HG03469 (cell line): ENCODE results near the gene TAT.
"Not testable (repeated sequence)": the region's sequence is repeated elsewhere in the genome, so short reads cannot be mapped to it uniquely, and the experiment has no call there.

Experiments used
- ATAC-seq: cut with Tn5 transposase; IDR thresholded peaks from one replicate; pipeline ENCODE4 v1.9.1; 2021; ENCODE audit warnings: mild to moderate bottlenecking, moderate library complexity, moderate number of reproducible peaks; ENCODE audit not compliant: unreplicated experiment

TAT gene

GRCh38 chr16:71576971-71577370 is at the start of gene TAT:
Gene TAT, minus strand, starts transcription at chr16:71577092. Its CDS starts 677 bp downstream, at chr16:71576415.
- ATAC-seq: no peak

DNA sequence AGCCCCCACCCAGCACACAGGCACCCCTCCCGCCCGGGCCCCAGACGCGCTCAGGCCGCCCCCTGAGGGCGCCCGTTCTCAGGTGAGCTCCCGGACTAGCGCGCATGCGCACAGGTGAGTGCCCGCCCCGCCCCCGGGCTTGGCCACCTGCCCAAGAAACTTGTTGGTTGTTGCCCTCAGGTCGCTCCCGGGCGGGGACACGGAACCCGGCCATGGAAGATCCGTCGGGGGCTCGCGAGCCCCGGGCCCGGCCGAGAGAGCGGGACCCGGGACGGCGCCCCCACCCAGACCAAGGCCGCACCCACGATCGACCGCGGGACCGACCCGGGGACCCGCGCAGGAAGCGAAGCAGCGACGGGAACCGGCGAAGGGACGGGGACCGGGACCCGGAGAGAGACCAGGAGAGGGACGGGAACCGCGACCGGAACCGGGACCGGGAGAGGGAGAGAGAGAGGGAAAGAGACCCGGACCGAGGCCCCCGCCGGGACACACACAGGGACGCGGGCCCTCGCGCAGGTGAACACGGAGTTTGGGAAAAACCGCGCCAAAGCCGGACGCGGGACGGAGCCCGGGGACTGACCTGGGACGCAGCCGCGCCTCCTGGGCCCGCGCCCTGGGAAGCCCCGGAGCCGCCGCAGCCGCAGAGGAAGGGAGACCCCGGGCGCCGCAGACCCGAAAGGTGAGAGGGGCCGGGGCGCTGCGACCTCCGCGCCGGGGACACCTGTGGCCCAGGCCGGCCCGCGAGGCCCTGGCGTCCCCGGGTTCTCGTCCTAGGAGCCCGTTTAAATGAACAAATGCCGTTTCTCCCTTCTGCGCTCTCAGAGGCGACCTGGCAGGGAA is 49.3 kb upstream of the TAT start, which contains the start of gene MARVELD3:
Gene MARVELD3, plus strand, starts transcription at position 167 of the 840 bp plus-strand sequence. Its CDS starts 46 bp downstream, at position 213.
- ATAC-seq: no peak

GRCh38 chr16:71625113-71625850 is 48.4 kb upstream of the TAT start:
- no peak for ATAC-seq

GRCh38 chr16:71623597-71623996 is 46.7 kb upstream of the TAT start:
- ATAC-seq: no peak

DNA sequence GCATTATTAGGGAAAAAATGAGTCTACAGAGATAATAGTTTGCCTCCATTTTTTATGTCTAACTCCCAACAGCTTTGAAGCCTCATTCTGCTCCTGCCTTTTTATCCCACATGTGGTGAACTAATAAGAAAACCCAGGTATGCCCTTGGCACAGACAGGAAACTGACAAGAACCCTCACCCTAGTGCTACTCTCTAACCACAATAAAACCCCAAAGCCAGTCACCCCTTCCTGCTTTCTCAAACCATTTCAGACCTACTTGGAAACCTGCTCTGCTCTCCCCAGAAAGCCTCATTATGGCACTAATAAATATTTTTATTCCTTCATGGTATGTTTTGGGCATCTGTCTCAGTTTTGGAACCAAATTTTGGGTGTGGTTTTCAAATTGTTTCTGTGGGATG is 45.2 kb upstream of the TAT start:
- ATAC-seq: no peak

GRCh38 chr16:71618429-71618828 is 41.5 kb upstream of the TAT start:
- no peak for ATAC-seq

DNA sequence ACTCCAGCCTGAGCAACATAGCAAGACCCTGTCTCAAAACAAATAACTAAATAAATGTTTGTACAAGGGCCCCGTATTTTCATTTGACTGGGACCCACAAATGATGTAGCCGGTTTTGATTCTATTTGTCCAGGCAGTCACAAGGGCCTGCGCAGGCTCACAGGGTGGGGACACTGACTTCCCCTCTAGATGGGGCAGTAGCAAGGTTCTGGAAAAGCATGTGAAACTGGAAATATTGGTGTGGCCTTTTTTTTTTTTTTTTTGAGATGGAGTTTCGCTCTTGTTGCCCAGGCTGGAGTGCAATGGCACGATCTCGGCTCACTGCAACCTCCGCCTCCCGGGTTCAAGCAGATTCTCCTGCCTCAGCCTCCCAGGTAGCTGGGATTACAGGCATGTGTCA is 38.1 kb upstream of the TAT start:
- not testable (repeated sequence) for ATAC-seq

DNA sequence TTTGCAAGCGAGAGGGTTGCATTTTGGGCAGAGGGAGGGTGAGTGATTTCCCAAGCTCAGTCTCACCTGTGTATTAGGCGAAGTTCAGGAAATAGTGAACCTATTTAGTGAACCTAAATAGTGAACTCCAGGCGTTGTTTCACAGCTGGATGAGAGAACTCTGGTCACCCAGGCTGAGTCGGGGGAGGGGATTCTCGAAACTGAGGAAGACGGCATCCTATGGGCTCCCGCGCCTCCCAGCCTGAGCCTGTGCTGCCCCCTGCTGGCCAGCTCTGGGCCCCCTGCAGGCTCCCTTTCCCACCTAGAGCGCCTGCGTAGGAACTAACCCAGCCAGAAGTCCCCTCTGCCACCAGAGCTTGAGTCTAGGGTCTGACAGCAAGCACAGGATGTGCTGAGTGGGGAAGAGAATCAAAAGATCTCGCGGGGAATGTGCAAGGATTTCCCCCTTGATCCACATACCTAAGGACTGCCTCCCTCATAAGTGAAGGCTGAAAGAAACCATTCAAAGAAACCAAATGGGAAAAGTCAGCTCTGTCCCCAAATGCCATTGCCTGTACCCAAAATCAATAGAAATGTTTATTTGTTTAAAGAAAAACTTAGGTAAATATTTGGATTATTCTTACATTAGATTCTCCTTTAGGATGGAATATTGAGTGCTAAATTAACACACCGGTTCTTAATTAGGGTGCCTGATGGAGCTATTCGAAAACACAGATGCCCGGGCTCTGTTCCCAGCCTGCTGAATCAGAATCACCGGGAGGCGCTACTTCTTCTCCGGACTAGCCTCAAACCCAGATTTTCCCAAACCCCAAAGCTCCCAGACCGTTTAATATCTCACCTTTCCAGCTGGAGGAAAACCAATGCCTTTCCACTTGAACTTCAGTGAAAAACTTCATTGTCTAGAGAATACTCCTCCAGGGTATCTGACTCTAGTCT is 34.3 kb upstream of the TAT start:
- no peak for ATAC-seq

DNA sequence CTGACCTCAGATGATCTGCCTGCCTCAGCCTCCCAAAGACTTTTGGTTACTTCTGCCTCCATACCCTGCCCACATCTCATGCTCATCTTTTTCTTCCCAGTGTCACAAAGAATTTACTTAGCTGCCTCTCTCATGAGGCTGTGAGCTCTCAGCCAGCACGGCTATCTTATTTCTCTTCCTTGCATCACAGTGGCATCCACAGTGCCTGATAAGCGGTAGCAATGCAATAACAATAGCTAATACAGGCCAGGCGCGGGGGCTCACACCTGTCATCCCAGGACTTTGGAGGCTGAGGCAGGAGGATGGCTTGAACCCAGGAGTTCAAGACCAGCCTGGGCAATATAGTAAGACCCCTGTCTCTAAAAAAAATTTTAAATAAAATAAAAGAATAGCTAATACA is 33.6 kb upstream of the TAT start:
- no peak for ATAC-seq

DNA sequence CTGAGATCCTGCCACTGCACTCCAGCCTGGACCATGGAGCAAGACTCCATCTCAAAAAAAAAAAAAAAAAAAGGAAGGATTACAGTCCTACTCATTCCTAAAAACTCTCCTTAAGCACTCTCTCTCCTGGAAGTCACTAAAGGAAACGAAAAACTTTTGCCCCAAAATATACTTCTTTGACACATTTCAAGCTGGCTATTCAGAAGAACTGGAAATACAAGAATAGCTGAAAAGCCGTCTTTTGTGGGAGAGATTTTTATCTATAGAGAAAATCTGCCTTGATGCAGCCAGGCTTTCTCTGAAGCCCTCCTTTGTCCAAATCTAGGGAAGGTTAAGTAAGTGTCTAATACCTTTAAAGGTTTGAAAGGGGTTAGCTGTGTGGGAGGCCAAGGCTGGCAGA is 32.2 kb upstream of the TAT start:
- no peak for ATAC-seq

GRCh38 chr16:71600822-71601221 is 23.9 kb upstream of the TAT start:
- no peak for ATAC-seq

DNA sequence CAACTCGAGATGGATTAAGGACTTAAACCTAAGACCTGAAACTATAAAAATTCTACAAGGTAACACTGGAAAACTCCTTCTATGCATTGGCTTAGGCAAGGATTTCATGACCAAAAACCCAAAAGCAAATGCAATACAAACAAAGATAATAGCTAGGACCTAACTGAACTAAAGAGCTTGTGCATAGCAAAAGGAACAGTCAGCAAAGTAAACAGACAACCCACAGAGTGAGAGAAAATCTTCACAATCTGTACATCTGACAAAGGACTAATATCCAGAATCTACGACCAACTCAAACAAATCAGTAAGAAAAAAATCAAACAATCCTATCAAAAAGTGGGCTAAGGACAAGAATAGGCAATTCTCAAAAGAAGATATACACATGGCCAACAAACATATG is 21.5 kb upstream of the TAT start:
- not testable (repeated sequence) for ATAC-seq

GRCh38 chr16:71595340-71595826 is 18.5 kb upstream of the TAT start:
- ATAC-seq: not testable (repeated sequence)

DNA sequence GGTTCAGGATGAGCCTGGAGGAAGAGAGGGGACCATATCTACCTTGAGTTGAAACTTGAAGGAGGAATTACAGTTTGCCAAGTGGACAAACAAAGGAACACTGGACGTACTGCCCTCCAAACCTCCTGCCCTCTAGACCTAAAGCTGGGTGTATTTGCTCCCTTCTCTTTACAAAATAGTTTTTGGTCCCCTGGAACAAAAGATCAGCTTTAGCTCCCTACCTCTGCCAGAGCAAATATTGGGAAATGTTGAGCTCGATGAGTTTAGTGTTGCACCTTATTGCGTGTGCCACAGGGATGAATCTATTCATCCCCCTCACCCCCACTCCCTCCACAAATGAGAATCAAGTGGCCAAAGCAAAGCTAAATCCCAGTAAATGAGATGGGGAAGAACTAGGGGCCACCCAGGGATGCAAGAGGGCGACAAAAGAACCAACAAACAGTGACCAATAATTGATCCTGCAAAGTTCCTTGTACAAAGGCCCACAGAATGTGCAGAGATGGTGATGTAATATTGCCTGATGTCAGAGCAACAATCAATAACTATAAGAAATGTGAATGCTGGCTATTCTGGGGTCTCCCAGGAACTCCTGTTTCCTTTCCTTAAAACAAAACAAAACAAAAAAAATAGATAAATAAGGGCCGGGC is 17.2 kb upstream of the TAT start:
- no peak for ATAC-seq

GRCh38 chr16:71593048-71593999 is 16.4 kb upstream of the TAT start:
- ATAC-seq: no peak

DNA sequence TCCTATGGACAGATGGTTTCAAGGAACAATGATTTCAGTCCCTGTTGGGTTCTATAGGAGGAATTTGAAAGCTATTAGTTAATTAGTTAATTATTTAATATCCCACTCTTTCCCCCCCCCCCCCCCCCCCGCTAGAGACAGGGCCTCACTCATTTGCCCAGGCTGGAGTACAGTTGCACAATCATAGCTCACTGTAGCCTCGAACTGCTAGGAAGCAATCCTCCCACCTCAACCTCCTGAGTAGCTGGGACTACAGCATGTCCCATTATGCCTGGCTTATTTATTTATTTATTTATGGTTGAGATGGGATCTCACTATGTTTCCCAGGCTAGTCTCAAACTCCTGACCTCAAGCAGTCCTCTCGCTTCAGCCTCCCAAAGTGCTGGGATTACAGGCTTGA is 15.0 kb upstream of the TAT start:
- ATAC-seq: no peak

- ATAC-seq: no peak
Measured at GRCh38 chr16:71590584-71590983, 13.7 kb upstream of the TAT start.

- ATAC-seq: not testable (repeated sequence)
Measured at GRCh38 chr16:71590071-71590470, 13.2 kb upstream of the TAT start.

DNA sequence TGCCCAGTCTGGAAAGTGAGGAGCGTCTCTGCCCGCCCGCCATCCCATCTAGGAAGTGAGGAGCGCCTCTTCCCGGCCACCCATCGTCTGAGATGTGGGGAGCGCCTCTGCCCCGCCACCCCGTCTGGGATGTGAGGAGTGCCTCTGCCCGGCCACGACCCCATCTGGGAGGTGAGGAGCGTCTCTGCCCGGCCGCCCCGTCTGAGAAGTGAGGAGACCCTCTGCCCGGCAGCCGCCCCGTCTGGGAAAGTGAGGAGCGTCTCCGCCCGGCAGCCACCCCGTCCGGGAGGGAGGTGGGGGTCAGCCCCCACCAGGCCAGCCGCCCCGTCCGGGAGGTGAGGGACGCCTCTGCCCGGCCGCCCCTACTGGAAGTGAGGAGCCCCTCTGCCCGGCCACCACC is 12.4 kb upstream of the TAT start:
- not testable (repeated sequence) for ATAC-seq
